GM19395 (cell line): ENCODE data around the gene PCK2.

ENCODE experiments used
- ATAC-seq: cut with Tn5 transposase; IDR thresholded peaks from one replicate; pipeline ENCODE4 v1.9.1; 2021; ENCODE audit warnings: mild to moderate bottlenecking, moderate library complexity; ENCODE audit not compliant: unreplicated experiment

The PCK2 gene

DNA sequence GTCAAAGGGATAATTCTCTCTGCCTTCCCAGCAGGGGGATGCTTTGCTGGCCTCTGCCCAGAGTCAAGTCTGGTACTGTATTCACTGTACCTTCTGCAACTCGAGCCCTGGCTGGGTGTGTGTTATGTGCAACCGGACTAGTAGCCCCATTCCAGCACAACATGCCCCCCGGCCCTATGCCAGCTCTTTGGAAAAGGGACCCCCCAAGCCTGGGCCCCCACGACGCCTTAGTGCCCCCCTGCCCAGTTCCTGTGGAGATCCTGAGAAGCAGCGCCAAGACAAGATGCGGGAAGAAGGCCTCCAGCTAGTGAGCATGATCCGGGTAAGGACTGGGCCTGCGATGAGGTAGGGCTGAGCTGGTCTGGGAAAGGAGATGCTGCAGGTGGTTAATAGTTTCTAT, 56.5 kb downstream of the PCK2 start:
- ATAC-seq = no peak

DNA sequence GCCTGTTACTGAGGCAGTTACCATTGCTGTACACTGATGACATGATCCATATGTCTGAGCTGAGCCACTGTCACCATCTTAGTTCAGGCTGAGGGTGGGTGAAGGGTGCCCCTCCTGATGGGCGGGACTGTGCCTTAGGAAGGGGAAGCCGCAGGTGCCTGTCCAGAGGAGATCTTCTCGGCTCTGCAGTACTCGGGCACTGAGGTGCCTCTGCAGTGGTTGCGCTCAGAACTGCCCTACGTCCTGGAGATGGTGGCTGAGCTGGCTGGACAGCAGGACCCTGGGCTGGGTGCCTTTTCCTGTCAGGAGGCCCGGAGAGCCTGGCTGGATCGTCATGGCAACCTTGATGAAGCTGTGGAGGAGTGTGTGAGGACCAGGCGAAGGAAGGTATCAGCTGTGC, 56.9 kb downstream of the PCK2 start:
- no peak for ATAC-seq

DNA sequence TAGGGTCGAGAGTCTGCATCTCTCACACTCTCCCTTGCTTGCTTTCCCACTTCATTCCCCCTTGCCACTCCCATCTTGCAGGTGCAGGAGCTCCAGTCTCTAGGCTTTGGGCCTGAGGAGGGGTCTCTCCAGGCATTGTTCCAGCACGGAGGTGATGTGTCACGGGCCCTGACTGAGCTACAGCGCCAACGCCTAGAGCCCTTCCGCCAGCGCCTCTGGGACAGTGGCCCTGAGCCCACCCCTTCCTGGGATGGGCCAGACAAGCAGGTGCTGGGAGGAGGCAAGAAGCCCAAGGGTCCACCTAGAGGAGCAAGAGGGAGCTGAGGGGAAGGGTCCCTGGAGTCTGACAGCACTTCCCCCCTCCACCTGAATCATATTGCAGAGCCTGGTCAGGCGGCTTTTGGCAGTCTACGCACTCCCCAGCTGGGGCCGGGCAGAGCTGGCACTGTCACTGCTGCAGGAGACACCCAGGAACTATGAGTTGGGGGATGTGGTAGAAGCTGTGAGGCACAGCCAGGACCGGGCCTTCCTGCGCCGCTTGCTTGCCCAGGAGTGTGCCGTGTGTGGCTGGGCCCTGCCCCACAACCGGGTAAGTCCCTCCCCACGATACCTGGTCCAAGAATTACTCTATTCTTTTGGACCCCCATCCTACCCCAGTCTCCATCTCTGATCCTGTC, 57.4 kb downstream of the PCK2 start:
- ATAC-seq = no peak
